Ovary (tissue), 3 donors: ENCODE measurements around the gene KCNH8.

Experiments used
- EP300 ChIP-seq: sonication (generic); formaldehyde crosslinking; IDR thresholded peaks from one replicate; pipeline ENCODE4 v1.6.1; 2017; ENCODE audit warnings: antibody characterized with exemption
- TF ChIP-seq, protein P1 (sequence below), 3 donors: fragments of 450-650 bp in 2 of 3; fragments of 200-600 bp in 1 of 3; IDR thresholded peaks; one replicate each; pipeline versions ENCODE4 v1.5.1 to v1.8.0; 2016 to 2022; ENCODE audit warnings: antibody characterized with exemption in 3 of 3, mild to moderate bottlenecking in 1 of 3
- donor health status: DM: no; HTN: no; CAD: no.

DNA sequence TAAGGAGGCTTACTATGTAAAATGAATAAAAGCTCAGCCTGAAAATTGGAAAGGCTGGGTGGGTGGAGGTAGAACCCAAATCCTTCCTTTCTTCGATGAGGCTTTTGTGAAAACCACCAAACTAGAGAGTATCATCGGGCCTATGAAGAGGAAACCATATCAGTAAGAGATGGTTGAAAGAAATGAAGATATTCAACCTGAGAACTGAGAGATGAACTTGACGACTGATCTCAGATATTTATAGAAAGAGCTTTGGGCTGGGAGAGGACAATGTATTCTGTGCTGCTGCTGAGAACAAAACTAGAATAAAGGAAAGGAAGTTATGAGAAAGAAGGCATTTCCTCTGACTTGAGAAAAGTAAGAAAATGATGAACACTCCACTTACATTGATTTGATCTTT, 236.6 kb downstream of the KCNH8 start:
- TF ChIP-seq, protein P1, sequence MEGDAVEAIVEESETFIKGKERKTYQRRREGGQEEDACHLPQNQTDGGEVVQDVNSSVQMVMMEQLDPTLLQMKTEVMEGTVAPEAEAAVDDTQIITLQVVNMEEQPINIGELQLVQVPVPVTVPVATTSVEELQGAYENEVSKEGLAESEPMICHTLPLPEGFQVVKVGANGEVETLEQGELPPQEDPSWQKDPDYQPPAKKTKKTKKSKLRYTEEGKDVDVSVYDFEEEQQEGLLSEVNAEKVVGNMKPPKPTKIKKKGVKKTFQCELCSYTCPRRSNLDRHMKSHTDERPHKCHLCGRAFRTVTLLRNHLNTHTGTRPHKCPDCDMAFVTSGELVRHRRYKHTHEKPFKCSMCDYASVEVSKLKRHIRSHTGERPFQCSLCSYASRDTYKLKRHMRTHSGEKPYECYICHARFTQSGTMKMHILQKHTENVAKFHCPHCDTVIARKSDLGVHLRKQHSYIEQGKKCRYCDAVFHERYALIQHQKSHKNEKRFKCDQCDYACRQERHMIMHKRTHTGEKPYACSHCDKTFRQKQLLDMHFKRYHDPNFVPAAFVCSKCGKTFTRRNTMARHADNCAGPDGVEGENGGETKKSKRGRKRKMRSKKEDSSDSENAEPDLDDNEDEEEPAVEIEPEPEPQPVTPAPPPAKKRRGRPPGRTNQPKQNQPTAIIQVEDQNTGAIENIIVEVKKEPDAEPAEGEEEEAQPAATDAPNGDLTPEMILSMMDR (IDR thresholded peaks at IDR 0.05): no peak
- no peak for TF ChIP-seq EP300
